SH-SY5Y (cell line): ENCODE results near the gene KXD1.

Experiments used
- GATA2 ChIP-seq: IDR thresholded peaks from 2 replicates; pipeline ENCODE4 v1.6.1; 2011; ENCODE audit warnings: mild to moderate bottlenecking, low read depth, low read length
- GATA3 ChIP-seq: IDR thresholded peaks from 2 replicates; pipeline ENCODE4 v1.6.1; 2011; ENCODE audit warnings: low read depth, mild to moderate bottlenecking, low read length, moderate library complexity

- TF ChIP-seq GATA2: no peak
- TF ChIP-seq GATA3: no peak
Measured at GRCh38 chr19:18593367-18594095, 35.9 kb downstream of the KXD1 start.
